NCI-H69 (cell line): ENCODE measurements around the gene MGST2.

Experiments used
- DNase-seq: peaks from one replicate; lab custom pipeline; 2025; lab: John Stamatoyannopoulos, UW

The MGST2 gene

GRCh38 chr4:139738846-139739613 lies 73.4 kb downstream of the MGST2 start:
- DNase-seq = peak; percentile 29

DNA sequence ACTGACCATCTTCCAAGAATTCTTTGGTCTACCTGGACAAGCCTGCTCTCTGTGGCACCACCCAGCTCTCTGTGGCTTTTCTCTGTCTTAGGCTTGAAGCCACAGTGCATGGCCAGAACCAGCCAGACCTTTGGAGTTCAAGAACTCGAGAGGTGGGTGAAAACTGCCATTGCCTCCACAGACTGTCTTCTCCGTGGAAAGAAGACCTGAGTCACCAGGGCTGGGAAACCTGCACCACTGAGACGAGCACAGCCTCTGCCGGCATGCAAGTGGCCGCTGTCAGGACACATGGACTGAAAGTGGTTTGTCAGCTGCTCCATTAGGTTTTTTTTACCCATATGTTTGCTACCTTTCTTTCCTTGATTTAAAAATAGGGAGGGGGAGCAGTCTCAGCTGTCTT lies 74.5 kb downstream of the MGST2 start:
- no peak for DNase-seq

- DNase-seq = peak; percentile 89
Observed at GRCh38 chr4:139740531-139741041, 75.0 kb downstream of the MGST2 start.

DNA sequence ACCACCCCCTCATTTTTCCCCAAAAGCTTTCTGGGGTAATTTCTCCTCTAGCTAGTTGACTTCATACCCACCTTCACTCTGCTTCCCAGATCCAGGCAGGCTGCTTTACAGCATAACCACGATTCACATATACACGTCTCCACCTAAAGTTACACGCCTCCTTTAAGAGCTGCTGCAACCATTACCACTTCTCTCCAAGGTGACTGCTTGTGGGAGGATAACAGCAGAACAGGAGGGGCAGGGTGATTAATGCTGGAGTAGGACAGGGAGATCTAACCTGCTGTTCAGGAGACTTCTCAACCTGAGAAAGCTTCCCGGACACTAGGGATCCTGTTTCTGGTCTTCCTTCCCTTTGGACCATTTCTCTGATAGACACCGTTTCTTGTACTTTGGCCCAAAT lies 77.4 kb downstream of the MGST2 start:
- DNase-seq = peak; percentile 26

- DNase-seq = no peak
Observed at GRCh38 chr4:139744232-139744631, 78.6 kb downstream of the MGST2 start.

DNA sequence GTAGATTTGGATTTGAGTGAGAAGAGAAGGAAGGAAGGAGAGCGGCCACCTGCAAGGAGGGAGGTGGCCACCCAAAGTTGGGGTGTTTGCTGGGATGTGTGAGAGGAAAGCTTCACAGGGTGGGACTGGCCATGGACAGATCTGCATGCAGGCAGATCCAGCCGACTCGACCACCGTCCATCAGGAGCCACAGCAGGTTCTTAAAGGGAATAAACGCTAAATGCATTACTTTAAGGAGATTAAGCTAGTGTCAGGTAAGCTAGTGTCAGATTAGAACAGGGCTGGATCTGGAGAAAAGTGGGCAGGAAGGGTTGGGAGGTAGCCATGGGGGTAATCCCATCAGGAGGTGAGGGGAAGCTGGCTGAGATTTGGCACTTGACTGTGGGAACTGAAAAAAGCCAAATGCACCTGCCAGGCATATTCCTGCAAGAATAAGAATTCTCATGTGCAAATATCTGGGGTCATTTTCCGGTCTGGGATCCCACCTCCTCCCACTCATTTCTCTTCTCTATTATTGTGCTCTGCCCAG lies 79.6 kb downstream of the MGST2 start:
- no peak for DNase-seq

- DNase-seq = peak; percentile 76
Observed at GRCh38 chr4:139746431-139747171, 81.0 kb downstream of the MGST2 start.

- no peak for DNase-seq
Observed at GRCh38 chr4:139749338-139749737, 83.7 kb downstream of the MGST2 start.

GRCh38 chr4:139749835-139750498 lies 84.3 kb downstream of the MGST2 start:
- no peak for DNase-seq

GRCh38 chr4:139753686-139754085 lies 88.1 kb downstream of the MGST2 start:
- DNase-seq = no peak
